NK-92 (cell line): Measurements from ENCODE around the gene GART.
A peak's percentile ranks its signal among the peaks of the same experiment; 100 is the strongest.
"Not testable (repeated sequence)": the region's sequence is repeated elsewhere in the genome, so short reads cannot be mapped to it uniquely, and the experiment has no call there.

ENCODE experiments used
- DNase-seq: peaks from one replicate; lab custom pipeline; 2025; ENCODE audit not compliant: unreplicated experiment; lab: John Stamatoyannopoulos, UW

GART gene

GRCh38 chr21:33541756-33542639, at the start of gene GART:
Gene GART (minus strand): TSS chr21:33542117. CDS start chr21:33539315, 2,802 bp downstream.
- no peak for DNase-seq

GRCh38 chr21:33588485-33589335, 46.8 kb upstream of the GART start, which contains the start of gene DONSON:
Gene DONSON (minus strand): TSS chr21:33588684. CDS start chr21:33588641, 43 bp downstream.
- peak; percentile 41 for DNase-seq

GRCh38 chr21:33587792-33588484, 46.0 kb upstream of the GART start:
- no peak for DNase-seq

GRCh38 chr21:33586927-33587326, 45.0 kb upstream of the GART start:
- no peak for DNase-seq

GRCh38 chr21:33584455-33584854, 42.5 kb upstream of the GART start:
- DNase-seq, result no peak

GRCh38 chr21:33578959-33579542, 37.1 kb upstream of the GART start:
- no peak for DNase-seq

- no peak for DNase-seq
Observed at GRCh38 chr21:33578214-33578613, 36.3 kb upstream of the GART start.

- not testable (repeated sequence) for DNase-seq
Observed at GRCh38 chr21:33576741-33577141, 34.8 kb upstream of the GART start.

- no peak for DNase-seq
Observed at GRCh38 chr21:33572350-33572749, 30.4 kb upstream of the GART start.

- DNase-seq, result no peak
Observed at GRCh38 chr21:33569991-33570390, 28.1 kb upstream of the GART start.

GRCh38 chr21:33568448-33568847, 26.5 kb upstream of the GART start:
- no peak for DNase-seq

- no peak for DNase-seq
Observed at GRCh38 chr21:33567914-33568313, 26.0 kb upstream of the GART start.

- no peak for DNase-seq
Observed at GRCh38 chr21:33566514-33566913, 24.6 kb upstream of the GART start.

GRCh38 chr21:33562389-33562788, 20.5 kb upstream of the GART start:
- DNase-seq, result no peak

- DNase-seq, result no peak
Observed at GRCh38 chr21:33561373-33561772, 19.5 kb upstream of the GART start.

GRCh38 chr21:33560965-33561364, 19.0 kb upstream of the GART start:
- DNase-seq, result no peak

- no peak for DNase-seq
Observed at GRCh38 chr21:33559813-33560212, 17.9 kb upstream of the GART start.

GRCh38 chr21:33558777-33559421, 17.0 kb upstream of the GART start:
- no peak for DNase-seq

GRCh38 chr21:33557447-33557846, 15.5 kb upstream of the GART start:
- DNase-seq, result no peak

GRCh38 chr21:33554982-33555344, 13.0 kb upstream of the GART start:
- no peak for DNase-seq
